Measurements from ENCODE around the gene SLBP. TPM values are rescaled to one million over a fixed set of nuclear protein-coding genes. Genes with fewer than 3 reads are reported as not detected.
A peak's percentile ranks its signal among the peaks of the same experiment; 100 is the strongest.

Gene SLBP
- total RNA-seq, 1 donor from 2014 or later = 62.9 TPM

DNA sequence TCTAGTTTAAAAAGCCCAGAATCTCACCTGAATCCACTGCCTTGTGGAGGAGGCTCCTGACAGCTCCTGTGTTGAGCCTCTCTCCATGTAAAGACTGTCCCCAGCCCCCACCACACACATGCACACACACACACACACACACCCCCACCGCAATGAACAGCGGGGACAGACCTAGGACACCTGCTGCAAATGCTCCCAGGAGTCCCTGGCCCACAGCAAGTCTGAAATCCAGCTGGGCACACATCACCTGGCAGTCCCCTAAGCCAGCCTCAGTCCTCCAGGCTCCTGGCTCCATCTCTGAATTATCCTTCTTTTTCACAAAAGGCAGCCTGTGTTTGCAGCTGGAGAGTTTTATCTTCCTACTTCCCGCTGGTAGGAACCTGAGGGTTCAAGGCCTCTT, 21.4 kb downstream of the SLBP start:
- no peak overlapping the region for H3K4me3 ChIP-seq (ENCODE audit: low read depth, low read length)
- TF ChIP-seq, protein P1, sequence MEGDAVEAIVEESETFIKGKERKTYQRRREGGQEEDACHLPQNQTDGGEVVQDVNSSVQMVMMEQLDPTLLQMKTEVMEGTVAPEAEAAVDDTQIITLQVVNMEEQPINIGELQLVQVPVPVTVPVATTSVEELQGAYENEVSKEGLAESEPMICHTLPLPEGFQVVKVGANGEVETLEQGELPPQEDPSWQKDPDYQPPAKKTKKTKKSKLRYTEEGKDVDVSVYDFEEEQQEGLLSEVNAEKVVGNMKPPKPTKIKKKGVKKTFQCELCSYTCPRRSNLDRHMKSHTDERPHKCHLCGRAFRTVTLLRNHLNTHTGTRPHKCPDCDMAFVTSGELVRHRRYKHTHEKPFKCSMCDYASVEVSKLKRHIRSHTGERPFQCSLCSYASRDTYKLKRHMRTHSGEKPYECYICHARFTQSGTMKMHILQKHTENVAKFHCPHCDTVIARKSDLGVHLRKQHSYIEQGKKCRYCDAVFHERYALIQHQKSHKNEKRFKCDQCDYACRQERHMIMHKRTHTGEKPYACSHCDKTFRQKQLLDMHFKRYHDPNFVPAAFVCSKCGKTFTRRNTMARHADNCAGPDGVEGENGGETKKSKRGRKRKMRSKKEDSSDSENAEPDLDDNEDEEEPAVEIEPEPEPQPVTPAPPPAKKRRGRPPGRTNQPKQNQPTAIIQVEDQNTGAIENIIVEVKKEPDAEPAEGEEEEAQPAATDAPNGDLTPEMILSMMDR (IDR thresholded peaks at IDR 0.05; ENCODE audit: insufficient read depth, low read length, severe bottlenecking) = no peak
- DNase-seq (ENCODE audit: low read depth) (no peak), FAIRE-seq (no peak)
- H3K36me3 ChIP-seq (ENCODE audit: control insufficient read depth, insufficient read depth, low read length) = peaks cover 12% of the 10 kb centered on the region
- no peaks in the 10 kb centered on the region for H3K27me3 ChIP-seq (ENCODE audit: control insufficient read depth, insufficient read depth, low read length)

DNA sequence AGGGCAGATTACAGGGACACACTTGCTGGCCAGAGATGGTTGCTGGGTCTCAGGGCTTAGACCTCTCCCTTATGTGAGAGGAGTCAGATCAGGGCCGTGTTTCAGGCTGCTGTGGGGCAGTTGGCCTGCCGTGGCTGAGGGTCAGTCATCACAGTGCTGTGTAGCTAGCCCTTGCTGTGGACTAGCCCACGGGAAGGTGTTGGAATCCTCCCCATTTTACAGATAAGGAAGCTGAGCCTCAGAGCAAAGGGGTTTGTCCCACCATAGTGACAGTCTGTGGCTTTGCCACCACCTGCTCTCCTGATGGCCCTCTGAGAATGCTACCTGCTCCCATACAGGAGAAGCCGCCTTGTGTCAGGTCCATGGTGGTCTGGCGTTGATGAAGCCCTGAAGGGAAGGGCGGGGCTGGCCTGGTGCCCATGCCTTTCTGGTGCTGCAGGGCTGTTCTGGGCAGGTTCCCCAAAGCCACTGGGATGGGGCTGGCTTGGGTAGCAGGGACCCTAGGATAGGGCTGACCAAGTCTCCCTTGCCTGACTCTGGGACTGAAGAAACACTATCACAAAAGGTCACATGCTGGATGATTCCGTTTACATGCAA, 25.6 kb downstream of the SLBP start:
- no peaks in the 10 kb centered on the region for H3K27me3 ChIP-seq (ENCODE audit: control insufficient read depth, insufficient read depth, low read length)
- DNase-seq (ENCODE audit: low read depth) (no peak), FAIRE-seq (no peak)
- H3K4me3 ChIP-seq (ENCODE audit: low read depth, low read length) = no peak overlapping the region
- H3K36me3 ChIP-seq (ENCODE audit: control insufficient read depth, insufficient read depth, low read length) = peaks cover 4% of the 10 kb centered on the region
- TF ChIP-seq, protein P1 (IDR thresholded peaks at IDR 0.05; ENCODE audit: insufficient read depth, low read length, severe bottlenecking) = no peak

DNA sequence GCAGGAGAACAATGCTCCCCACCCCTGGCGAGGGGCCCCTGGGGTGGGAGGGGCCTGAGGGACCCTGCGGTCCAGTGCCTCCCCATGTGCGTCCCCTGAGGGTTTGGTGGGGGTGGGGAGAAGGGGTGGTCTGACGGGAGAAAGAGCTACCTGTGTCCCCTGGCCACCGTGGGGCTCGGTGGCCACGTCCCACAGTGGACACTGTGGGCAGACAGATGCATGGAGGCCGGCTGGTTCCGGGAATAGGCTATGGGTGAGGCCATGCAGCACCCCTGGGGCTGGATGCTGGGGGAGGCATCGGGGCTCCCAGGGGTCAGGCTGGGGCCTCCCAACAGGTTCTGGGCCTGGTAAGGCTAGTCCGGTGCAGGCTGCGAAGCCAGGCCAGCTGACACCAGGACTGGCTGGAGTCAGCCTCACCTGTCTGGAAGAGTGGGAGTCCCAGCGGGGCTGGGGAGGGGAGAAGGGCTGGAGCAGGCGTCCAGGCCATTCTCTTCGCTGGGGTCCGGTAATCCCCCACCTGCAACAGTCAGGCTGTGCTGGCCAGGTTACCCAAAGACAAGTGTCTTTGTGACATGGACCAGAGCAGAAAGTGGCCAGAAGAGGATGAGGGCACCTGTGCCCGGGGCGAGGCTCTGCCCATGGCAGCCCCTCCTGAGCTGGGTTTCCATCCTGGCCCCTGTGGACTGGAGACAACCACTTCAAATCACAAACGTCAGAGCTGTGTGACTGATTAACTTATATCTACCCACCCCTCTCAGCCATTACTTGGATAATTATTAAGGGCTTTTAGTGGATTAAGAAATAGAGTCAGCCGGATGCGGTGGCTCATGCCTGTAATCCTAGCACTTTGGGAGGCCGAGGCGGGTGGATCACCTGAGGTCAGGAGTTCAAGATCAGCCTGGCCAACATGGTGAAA, 26.6 kb downstream of the SLBP start:
- DNase-seq (ENCODE audit: low read depth) (no peak), FAIRE-seq (no peak)
- no peak overlapping the region for H3K4me3 ChIP-seq (ENCODE audit: low read depth, low read length)
- no peaks in the 10 kb centered on the region for H3K27me3 ChIP-seq (ENCODE audit: control insufficient read depth, insufficient read depth, low read length)
- no peaks in the 10 kb centered on the region for H3K36me3 ChIP-seq (ENCODE audit: control insufficient read depth, insufficient read depth, low read length)
- TF ChIP-seq, protein P1 (IDR thresholded peaks at IDR 0.05; ENCODE audit: insufficient read depth, low read length, severe bottlenecking) = no peak

DNA sequence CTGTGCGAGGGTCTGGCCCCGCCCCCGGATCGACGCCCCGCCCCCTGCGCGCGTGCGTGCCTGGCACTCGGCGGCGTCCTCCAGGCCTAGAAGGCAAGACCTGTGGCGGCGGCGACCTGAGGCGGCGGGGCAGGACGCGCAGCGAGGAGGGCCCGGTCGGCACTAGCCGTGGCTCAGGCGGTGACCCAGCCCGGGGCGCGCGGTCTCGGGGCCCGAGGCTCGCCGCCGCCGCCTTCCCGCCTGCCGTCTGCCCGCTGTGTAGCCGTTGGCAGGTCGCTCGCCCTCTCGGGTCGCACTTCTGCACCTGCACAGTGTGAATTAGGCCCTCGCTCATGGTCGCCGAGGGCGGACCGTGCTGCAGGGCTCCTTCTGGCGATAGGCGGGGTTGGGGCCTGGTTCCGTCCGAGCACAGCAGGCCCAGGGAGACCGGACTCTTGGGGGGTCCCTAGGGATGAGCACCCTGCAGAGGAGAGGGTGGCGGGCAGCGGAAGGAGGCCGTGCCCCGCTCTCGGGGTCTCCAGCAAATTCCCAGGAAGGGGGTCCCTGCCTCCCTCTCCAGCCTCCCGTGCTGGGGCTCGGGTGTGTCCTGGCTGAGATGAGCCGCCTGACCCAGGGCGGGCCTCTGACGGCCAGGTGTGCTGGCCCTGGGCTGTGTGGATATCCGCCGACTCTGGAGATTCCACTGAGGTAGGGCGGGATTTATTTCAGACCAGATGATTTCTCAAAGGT, 27.4 kb downstream of the SLBP start:
- Histone ChIP-seq H3K27me3 (ENCODE audit: control insufficient read depth, insufficient read depth, low read length) (no peaks in the 10 kb centered on the region), H3K36me3 (ENCODE audit: control insufficient read depth, insufficient read depth, low read length) (no peaks in the 10 kb centered on the region), H3K4me3 (ENCODE audit: low read depth, low read length) (peak overlapping the region; percentile 38)
- TF ChIP-seq, protein P1 (IDR thresholded peaks at IDR 0.05; ENCODE audit: insufficient read depth, low read length, severe bottlenecking) = no peak
- DNase-seq (ENCODE audit: low read depth) = no peak
- FAIRE-seq = no peak

DNA sequence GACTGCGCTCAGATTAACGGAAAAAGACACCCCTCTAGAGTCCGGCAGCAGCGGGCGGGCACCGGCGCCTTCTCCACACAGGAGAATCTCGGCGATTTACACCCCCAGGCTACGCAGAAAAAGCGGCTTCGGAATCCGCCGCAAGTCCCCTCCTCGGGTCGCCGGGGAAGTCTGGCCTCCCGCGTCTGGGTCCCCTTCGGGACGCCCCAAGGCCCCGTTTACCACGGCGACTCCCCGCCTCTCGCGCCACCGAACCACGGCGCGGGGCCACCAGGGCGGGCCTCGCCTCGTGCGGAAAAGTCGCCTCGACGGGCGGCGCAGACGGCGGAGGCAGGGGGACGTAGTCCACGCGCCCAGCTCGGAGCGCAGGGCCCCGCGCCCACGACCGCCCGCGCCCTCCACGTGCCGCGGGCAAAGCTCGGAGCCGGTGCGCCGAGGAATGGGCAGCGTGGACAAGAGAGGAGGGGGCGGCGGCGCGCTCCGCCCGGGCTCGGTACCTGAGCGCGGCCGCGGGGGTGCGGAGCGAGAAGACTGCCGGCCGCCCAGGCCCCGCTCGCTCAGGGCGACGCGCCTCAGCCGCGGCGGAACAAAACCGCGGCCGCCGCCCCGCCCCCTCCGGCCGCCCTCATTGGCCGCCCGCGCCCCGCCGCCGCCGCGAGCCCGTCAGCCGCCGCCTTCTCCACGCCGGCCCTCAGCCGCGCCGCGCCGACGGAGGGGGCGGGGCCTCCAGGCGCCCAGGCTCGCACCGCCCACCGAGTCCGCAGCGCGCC, 28.2 kb downstream of the SLBP start, which contains the start of gene FAM53A:
TSS of gene FAM53A (minus strand) at position 578 of the 770 bp plus-strand sequence. CDS start 15,572 bp downstream, outside the sequence.
- peak within 1 kb of the TSS; percentile 54 for H3K4me3 ChIP-seq (ENCODE audit: low read depth, low read length)
- TF ChIP-seq, protein P1 (IDR thresholded peaks at IDR 0.05; ENCODE audit: insufficient read depth, low read length, severe bottlenecking) = no peak
- FAIRE-seq (no peak), DNase-seq (ENCODE audit: low read depth) (peak; percentile 46)
- H3K36me3 ChIP-seq (ENCODE audit: control insufficient read depth, insufficient read depth, low read length) = no peaks in the 10 kb centered on the region
- H3K27me3 ChIP-seq (ENCODE audit: control insufficient read depth, insufficient read depth, low read length) = no peaks in the 10 kb centered on the region
